Endothelial cell of umbilical vein (primary cell): Measurements from ENCODE around the gene RFC3. TPM values are rescaled to one million over a fixed set of nuclear protein-coding genes. Genes with fewer than 3 reads are reported as not detected.
"Not testable (repeated sequence)": the region's sequence is repeated elsewhere in the genome, so short reads cannot be mapped to it uniquely, and the experiment has no call there.

Experiments used
- BruUV-seq: library from RNA; stranded (reverse); fragments of 400-500 nt; replicated peaks from 2 replicates; lab custom pipeline; 2021; lab: Mats Ljungman, UMichigan
- CTCF ChIA-PET: fragments of 300-600, 350-600 bp; sonication (Branson Sonifier 250); formaldehyde crosslinking; loops from one replicate; lab custom pipeline; 2021; ENCODE audit warnings: antibody characterized with exemption, inconsistent platforms; lab: Charles Lee
- POLR2A ChIA-PET: fragments of 300-600, 350-600 bp; sonication (Branson Sonifier 250); formaldehyde crosslinking; loops from one replicate; lab custom pipeline; 2021; ENCODE audit warnings: antibody characterized with exemption, inconsistent platforms; lab: Charles Lee
- DNase-seq: peaks from one replicate; pipeline ENCODE4 v3.0.0-alpha.2; 2011; ENCODE audit warnings: low read depth, low spot score
- FAIRE-seq: peaks from 2 replicates; lab custom pipeline; 2011; peaks lifted over from hg19 to GRCh38; lab: Jason Lieb, UNC
- H2AFZ ChIP-seq: 2 replicates; pipeline ENCODE4 v1.6.0; 2012; ENCODE audit warnings: low read depth, low read length, control low read depth, inconsistent platforms
- H3K27ac ChIP-seq: 2 replicates; pipeline ENCODE4 v1.5.1; 2011; ENCODE audit warnings: low read depth, mild to moderate bottlenecking, control low read depth, low read length, moderate library complexity; ENCODE audit not compliant: insufficient read depth
- H3K27me3 ChIP-seq, 2 experiments: 2 replicates each; pipeline versions ENCODE4 v1.6.0 to v1.6.1; 2011; ENCODE audit warnings: low read length in 2 of 2, mixed read lengths in 1 of 2; ENCODE audit not compliant: control insufficient read depth in 2 of 2, insufficient read depth in 2 of 2
- H3K36me3 ChIP-seq, 2 experiments: 2 replicates in 1 of 2; 3 replicates in 1 of 2; pipeline ENCODE4 v1.5.1; 2011; ENCODE audit warnings: low read length in 2 of 2, mild to moderate bottlenecking in 1 of 2, moderate library complexity in 1 of 2; ENCODE audit not compliant: control insufficient read depth in 2 of 2, insufficient read depth in 2 of 2; ENCODE audit errors: extremely low read depth in 1 of 2
- H3K4me1 ChIP-seq: 3 replicates; pipeline ENCODE4 v1.5.1; 2011; ENCODE audit warnings: mild to moderate bottlenecking, low read length; ENCODE audit not compliant: control insufficient read depth, insufficient read depth; ENCODE audit errors: extremely low read depth
- H3K4me2 ChIP-seq: 2 replicates; pipeline ENCODE4 v1.6.1; 2011; ENCODE audit warnings: low read length, control low read depth, mixed read lengths; ENCODE audit not compliant: insufficient read depth
- H3K4me3 ChIP-seq, 3 experiments: fragments of 200-600 bp in 1 of 3; sonication (generic), shearing (Covaris generic) in 1 of 3; replicated peaks in 1 of 3; 2 replicates each; pipeline ENCODE4 v1.5.1; 2011 to 2016; ENCODE audit warnings: control low read depth in 3 of 3, low read length in 3 of 3, mild to moderate bottlenecking in 2 of 3, inconsistent platforms in 1 of 3, low read depth in 1 of 3, moderate library complexity in 1 of 3; ENCODE audit not compliant: insufficient read depth in 1 of 3
- H3K79me2 ChIP-seq: 2 replicates; pipeline ENCODE4 v1.6.0; 2012; ENCODE audit warnings: low read length, inconsistent platforms; ENCODE audit not compliant: control insufficient read depth, insufficient read depth
- H3K9ac ChIP-seq: replicated peaks from 2 replicates; pipeline ENCODE3; 2011; ENCODE audit warnings: low read length, control low read depth; ENCODE audit not compliant: insufficient read depth; ENCODE audit errors: extremely low read depth
- H3K9me1 ChIP-seq: replicated peaks from 3 replicates; pipeline ENCODE4 v1.6.0; 2011; ENCODE audit warnings: mild to moderate bottlenecking, low read length; ENCODE audit not compliant: control insufficient read depth, insufficient read depth; ENCODE audit errors: extremely low read depth
- H3K9me3 ChIP-seq: replicated peaks from 2 replicates; pipeline ENCODE4 v1.5.1; 2012; ENCODE audit warnings: low read length, inconsistent platforms; ENCODE audit not compliant: control insufficient read depth, insufficient read depth
- H4K20me1 ChIP-seq: replicated peaks from 2 replicates; pipeline ENCODE3; 2011; ENCODE audit warnings: mild to moderate bottlenecking, low read length; ENCODE audit not compliant: control insufficient read depth, insufficient read depth; ENCODE audit errors: extremely low read depth
- CTCF ChIP-seq, 2 donors: IDR thresholded peaks; 1 replicate in 1 of 2; 2 replicates in 1 of 2; pipeline ENCODE4 v1.5.1; 2011; ENCODE audit warnings: low read length in 2 of 2, mild to moderate bottlenecking in 2 of 2, moderate library complexity in 2 of 2, control low read depth in 1 of 2, inconsistent platforms in 1 of 2, low read depth in 1 of 2; ENCODE audit not compliant: insufficient read depth in 1 of 2; ENCODE audit errors: extremely low read depth in 1 of 2
- FOS ChIP-seq: IDR thresholded peaks from 2 replicates; pipeline ENCODE4 v1.6.1; 2011; ENCODE audit warnings: mild to moderate bottlenecking, low read length, moderate library complexity, borderline replicate concordance; ENCODE audit not compliant: insufficient read depth
- MYC ChIP-seq: IDR thresholded peaks from one replicate; pipeline ENCODE4 v1.6.1; 2011; ENCODE audit warnings: mild to moderate bottlenecking, low read depth, low read length
- dilution Hi-C: fragments of 300-500 bp; cut with MboI; formaldehyde crosslinking; loops from one replicate; pipeline ENCODE4 v1.15.0; 2019; ENCODE audit warnings: low sequenced_read_pairs; ENCODE audit not compliant: extremely low pct_ligation_motif_present
- intact Hi-C: fragments of 100-400 bp; cut with micrococcal nuclease; formaldehyde crosslinking; loops from one replicate; pipeline ENCODE4 v1.10.0; 2022
- polyA plus RNA-seq, 4 experiments: library from polyadenylated mRNA; depleted of rRNA in 3 of 4; stranded (reverse) in 3 of 4; unstranded in 1 of 4; fragments of >200 nt; gene quantifications; 2 replicates each; pipeline versions ENCODE4 v1.2.1 to v1.2.3, GENCODE V29; 2011 to 2012; ENCODE audit warnings: missing spikeins in 1 of 4
- total RNA-seq: library from RNA; stranded (reverse); gene quantifications from 2 replicates; pipeline ENCODE4 v1.2.3, GENCODE V29; 2021

RFC3 gene
- total and polyA plus RNA-seq, 2 donors (not counting 3 experiments of a cell fraction or from before 2014, with no cell fraction given) = 7.3 to 17.9 TPM

GRCh38 chr13:33806470-33807248, 11.3 kb upstream of the RFC3 start:
- H3K27ac ChIP-seq = no peak overlapping the region
- no peaks in the 10 kb centered on the region for H3K4me1 ChIP-seq
- no peak for FAIRE-seq
- no peak overlapping the region for H3K9ac ChIP-seq
- no peak overlapping the region for H3K4me3 ChIP-seq
- H3K9me1 ChIP-seq = no peaks in the 10 kb centered on the region
- no peaks in the 10 kb centered on the region for H3K36me3 ChIP-seq
- no peaks in the 10 kb centered on the region for H3K79me2 ChIP-seq
- TF ChIP-seq MYC = no peak
- TF ChIP-seq CTCF (IDR thresholded peaks at IDR 0.05; ENCODE audit: extremely low read depth in 1 of 2, insufficient read depth in 1 of 2, low read depth in 1 of 2, low read length in 2 of 2) = no peak
- no peak for TF ChIP-seq FOS
- H3K27me3 ChIP-seq = peaks cover 0 to 23% of the 10 kb centered on the region in 2 experiments
- H4K20me1 ChIP-seq = no peaks in the 10 kb centered on the region
- intact Hi-C loops = no loop called here
- H2AFZ ChIP-seq = no peak overlapping the region
- POLR2A ChIA-PET = no interaction called here
- no peaks in the 10 kb centered on the region for H3K9me3 ChIP-seq
- CTCF ChIA-PET = no interaction called here
- BruUV-seq = no TSS peak
- no peak for DNase-seq
- no peak overlapping the region for H3K4me2 ChIP-seq
- dilution Hi-C loops = no loop called here

- H3K27ac ChIP-seq, DNase-seq, CTCF ChIA-PET, intact Hi-C loops, H3K27me3 ChIP-seq, H3K9me3 ChIP-seq, BruUV-seq, POLR2A ChIA-PET, H3K79me2 ChIP-seq, H3K36me3 ChIP-seq, H2AFZ ChIP-seq, H3K4me2 ChIP-seq, dilution Hi-C loops, H4K20me1 ChIP-seq, H3K4me1 ChIP-seq, FAIRE-seq, H3K9ac ChIP-seq, H3K4me3 ChIP-seq, H3K9me1 ChIP-seq: not testable (repeated sequence)
Observed at GRCh38 chr13:33812829-33813228, 5.1 kb upstream of the RFC3 start.
